IMR-90 (cell line): Measurements from ENCODE around the gene TMEM135. TPM values are rescaled to one million over a fixed set of nuclear protein-coding genes. Genes with fewer than 3 reads are reported as not detected.
A peak's percentile ranks its signal among the peaks of the same experiment; 100 is the strongest.

Experiments
- ATAC-seq: fragments of 200-7000 bp; cut with Tn5 transposase; 2 replicates; pipeline ENCODE4 v1.9.1; 2020; ENCODE audit warnings: low read depth, mild to moderate bottlenecking, moderate library complexity
- BruUV-seq: library from RNA; stranded (reverse); fragments of 400-500 nt; replicated peaks from 2 replicates; lab custom pipeline; 2021; lab: Mats Ljungman, UMichigan
- CTCF ChIA-PET: fragments of 300-600 bp; formaldehyde crosslinking; extraction: SDS; loops from one replicate; lab custom pipeline; 2021; ENCODE audit warnings: antibody characterized with exemption; lab: Yijun Ruan, JAX
- POLR2A ChIA-PET: fragments of 300-600 bp; sonication (Branson Sonifier 250); formaldehyde crosslinking; loops from one replicate; lab custom pipeline; 2022; ENCODE audit warnings: antibody characterized with exemption; ENCODE audit not compliant: unreplicated experiment; lab: Charles Lee
- DNase-seq: peaks from one replicate; pipeline ENCODE4 v3.0.0; 2013
- H2AFZ ChIP-seq: replicated peaks from 2 replicates; pipeline ENCODE3; 2013; ENCODE audit warnings: low read length, mild to moderate bottlenecking; ENCODE audit not compliant: poor library complexity
- H2AK5ac ChIP-seq: 2 replicates; pipeline ENCODE4 v1.6.1; 2013; ENCODE audit warnings: low read depth, low read length, inconsistent platforms
- H2AK9ac ChIP-seq: replicated peaks from 2 replicates; pipeline ENCODE3; 2013; ENCODE audit warnings: mild to moderate bottlenecking, low read depth, low read length, moderate library complexity; ENCODE audit not compliant: poor library complexity
- H2BK120ac ChIP-seq: 2 replicates; pipeline ENCODE4 v1.6.1; 2013; ENCODE audit warnings: low read depth, low read length, inconsistent platforms
- H2BK15ac ChIP-seq: 3 replicates; pipeline ENCODE4 v1.6.1; 2013; ENCODE audit warnings: low read depth, low read length, inconsistent platforms
- H2BK20ac ChIP-seq: 2 replicates; pipeline ENCODE4 v1.6.1; 2013; ENCODE audit warnings: low read depth, mild to moderate bottlenecking, inconsistent platforms, low read length, moderate library complexity
- H2BK5ac ChIP-seq: 2 replicates; pipeline ENCODE4 v1.6.1; 2013; ENCODE audit warnings: mild to moderate bottlenecking, low read depth, low read length, inconsistent platforms; ENCODE audit not compliant: poor library complexity, severe bottlenecking
- H3K14ac ChIP-seq: replicated peaks from 2 replicates; pipeline ENCODE4 v1.6.1; 2013; ENCODE audit warnings: low read depth, low read length, inconsistent platforms
- H3K18ac ChIP-seq: 2 replicates; pipeline ENCODE4 v1.6.1; 2013; ENCODE audit warnings: low read depth, low read length, control low read depth
- H3K23ac ChIP-seq: 2 replicates; pipeline ENCODE4 v1.6.1; 2013; ENCODE audit warnings: low read depth, low read length, inconsistent platforms
- H3K27ac ChIP-seq: 2 replicates; pipeline ENCODE4 v1.5.1; 2013; ENCODE audit warnings: mild to moderate bottlenecking, control low read depth, low read length; ENCODE audit not compliant: insufficient read depth
- H3K27me3 ChIP-seq: 2 replicates; pipeline ENCODE4 v1.6.1; 2013; ENCODE audit warnings: low read length; ENCODE audit not compliant: control insufficient read depth, insufficient read depth
- H3K36me3 ChIP-seq: 2 replicates; pipeline ENCODE4 v1.6.1; 2013; ENCODE audit warnings: low read length, mixed read lengths; ENCODE audit not compliant: control insufficient read depth, insufficient read depth
- H3K4ac ChIP-seq: 2 replicates; pipeline ENCODE4 v1.6.1; 2013; ENCODE audit warnings: low read depth, low read length, inconsistent platforms
- H3K4me1 ChIP-seq: 2 replicates; pipeline ENCODE4 v1.6.1; 2013; ENCODE audit warnings: low read length, mixed read lengths; ENCODE audit not compliant: control insufficient read depth, insufficient read depth
- H3K4me2 ChIP-seq: 2 replicates; pipeline ENCODE4 v1.6.1; 2013; ENCODE audit warnings: low read depth, mild to moderate bottlenecking, control low read depth, low read length, moderate library complexity
- H3K4me3 ChIP-seq: 2 replicates; pipeline ENCODE4 v1.5.1; 2013; ENCODE audit warnings: low read depth, mild to moderate bottlenecking, control low read depth, low read length, moderate library complexity; ENCODE audit not compliant: insufficient read depth
- H3K56ac ChIP-seq: 2 replicates; pipeline ENCODE4 v1.6.1; 2013; ENCODE audit warnings: low read length, inconsistent platforms; ENCODE audit not compliant: insufficient read depth; ENCODE audit errors: extremely low read depth
- H3K79me1 ChIP-seq, 2 experiments: 2 replicates each; pipeline ENCODE4 v1.6.1; 2013; ENCODE audit warnings: low read length in 2 of 2, inconsistent platforms in 1 of 2, low read depth in 1 of 2
- H3K9ac ChIP-seq: 2 replicates; pipeline ENCODE4 v1.6.1; 2013; ENCODE audit warnings: low read depth, low read length, control low read depth
- H3K9me1 ChIP-seq: 2 replicates; pipeline ENCODE4 v1.6.1; 2013; ENCODE audit warnings: low read length, inconsistent platforms; ENCODE audit not compliant: insufficient read depth
- H3K9me3 ChIP-seq: 2 replicates; pipeline ENCODE4 v1.6.1; 2013; ENCODE audit warnings: low read length; ENCODE audit not compliant: control insufficient read depth, insufficient read depth
- H4K20me1 ChIP-seq: 2 replicates; pipeline ENCODE4 v1.6.1; 2013; ENCODE audit warnings: low read length, inconsistent platforms; ENCODE audit not compliant: insufficient read depth
- H4K5ac ChIP-seq: 2 replicates; pipeline ENCODE4 v1.6.1; 2013; ENCODE audit warnings: mild to moderate bottlenecking, low read depth, low read length, control low read depth
- H4K8ac ChIP-seq, 2 experiments: 2 replicates each; pipeline ENCODE4 v1.6.1; 2013; ENCODE audit warnings: low read depth in 2 of 2, low read length in 2 of 2, control low read depth in 1 of 2, inconsistent platforms in 1 of 2
- H4K91ac ChIP-seq: 2 replicates; pipeline ENCODE4 v1.6.1; 2013; ENCODE audit warnings: low read depth, low read length, inconsistent platforms; ENCODE audit not compliant: insufficient read depth
- CEBPB ChIP-seq: IDR thresholded peaks from 2 replicates; pipeline ENCODE4 v1.6.1; 2012; ENCODE audit warnings: low read depth, low read length, improper control_type of control experiment
- CHD1 ChIP-seq: IDR thresholded peaks from 2 replicates; pipeline ENCODE4 v1.6.1; 2012; ENCODE audit warnings: low read depth, low read length, improper control_type of control experiment
- MAZ ChIP-seq: IDR thresholded peaks from 2 replicates; pipeline ENCODE4 v1.6.1; 2012; ENCODE audit warnings: low read depth, mild to moderate bottlenecking, low read length, improper control_type of control experiment, moderate library complexity, borderline replicate concordance
- NFE2L2 ChIP-seq: fragments of 150-350 bp; IDR thresholded peaks from 2 replicates; pipeline ENCODE4 v1.6.1; 2016; ENCODE audit warnings: low read depth, mild to moderate bottlenecking, low read length
- POLR2A ChIP-seq: IDR thresholded peaks from 2 replicates; pipeline ENCODE4 v1.6.1; 2012; ENCODE audit warnings: mild to moderate bottlenecking, low read depth, low read length
- RAD21 ChIP-seq: IDR thresholded peaks from 2 replicates; pipeline ENCODE4 v1.6.1; 2012; ENCODE audit warnings: low read length, improper control_type of control experiment
- RCOR1 ChIP-seq: IDR thresholded peaks from 2 replicates; pipeline ENCODE4 v1.6.1; 2012; ENCODE audit warnings: mild to moderate bottlenecking, low read length, improper control_type of control experiment; ENCODE audit not compliant: insufficient replicate concordance
- SMC3 ChIP-seq: fragments of 150-350 bp; IDR thresholded peaks from 2 replicates; pipeline ENCODE4 v1.6.1; 2016; ENCODE audit warnings: low read depth, mild to moderate bottlenecking, antibody characterized with exemption, low read length, moderate library complexity
- WGBS, 2 experiments: methylation state at CpG; one replicate each; pipeline versions ENCODE4 v1.1.5 to v1.1.7; 2013; ENCODE audit warnings: missing lambda C conversion rate in 2 of 2; ENCODE audit not compliant: insufficient read length in 1 of 2; ENCODE audit errors: extremely low coverage in 2 of 2; 5-methylcytosine and 5-hydroxymethylcytosine counted together
- dilution Hi-C: fragments of 300-500 bp; cut with HindIII; formaldehyde crosslinking; loops from one replicate; pipeline ENCODE4 v1.14.3; 2018; ENCODE audit warnings: low sequenced_read_pairs; ENCODE audit not compliant: unreplicated experiment
- in situ Hi-C: fragments of 300-500 bp; cut with MboI; formaldehyde crosslinking; loops from 3 replicates; pipeline ENCODE4 v1.14.3; 2019; ENCODE audit warnings: low sequenced_read_pairs, inconsistent platforms, mixed read lengths
- intact Hi-C: fragments of 100-400 bp; cut with micrococcal nuclease; formaldehyde crosslinking; loops from 2 replicates; pipeline ENCODE4 v1.10.0; 2022
- polyA plus RNA-seq, 3 experiments: library from polyadenylated mRNA; depleted of rRNA; stranded (reverse); fragments of >200 nt; gene quantifications; 2 replicates each; pipeline ENCODE4 v1.2.3, GENCODE V29; 2012; ENCODE audit warnings: low replicate concordance in 1 of 3
- total RNA-seq: library from RNA; depleted of rRNA; stranded (reverse); fragments of >200 nt; gene quantifications from 2 replicates; pipeline ENCODE4 v1.2.3, GENCODE V29; 2012
- TF ChIP-seq, protein P1 (sequence below): fragments of 150-350 bp; IDR thresholded peaks from 2 replicates; pipeline ENCODE4 v1.6.1; 2016; ENCODE audit warnings: low read depth, mild to moderate bottlenecking, low read length, moderate library complexity, borderline replicate concordance

TMEM135 gene
- total and polyA plus RNA-seq, 2 of the 4 experiments (the other 2 are of a cell fraction): 3.9 to 5.9 TPM

GRCh38 chr11:87114093-87114492 lies 76.4 kb downstream of the TMEM135 start:
- Histone ChIP-seq H3K56ac (no peak overlapping the region), H3K14ac (no peak overlapping the region), H3K9ac (no peak overlapping the region), H2AK5ac (no peak overlapping the region), H2BK20ac (no peak overlapping the region), H3K23ac (no peak overlapping the region), H2BK15ac (no peak overlapping the region), H3K36me3 (no peaks in the 10 kb centered on the region), H3K9me3 (no peaks in the 10 kb centered on the region), H4K8ac (no peak overlapping the region), H3K27ac (no peak overlapping the region), H4K91ac (no peak overlapping the region), H3K4me1 (no peaks in the 10 kb centered on the region), H2BK5ac (no peak overlapping the region), H3K9me1 (no peaks in the 10 kb centered on the region), H3K79me1 (no peaks in the 10 kb centered on the region), H3K4me3 (no peak overlapping the region), H4K20me1 (no peaks in the 10 kb centered on the region), H4K5ac (no peak overlapping the region), H3K4ac (no peak overlapping the region), H2AFZ (no peak overlapping the region), H3K4me2 (no peak overlapping the region), H2AK9ac (no peak overlapping the region), H3K18ac (no peak overlapping the region), H3K27me3 (no peaks in the 10 kb centered on the region), H2BK120ac (no peak overlapping the region)
- intact Hi-C loops: no loop called here
- POLR2A ChIA-PET: no interaction called here
- DNase-seq (peak; percentile 12), ATAC-seq (no peak)
- CTCF ChIA-PET: interaction anchor here (1.8 kb wide), 1 partner anchor 16 kb away, joined by 7 read pairs; no protein-coding TSS in a partner anchor
- no CpG with 5 or more reads among the region's 1 CpG for WGBS, 2 experiments
- in situ Hi-C loops: no loop called here
- dilution Hi-C loops: no loop called here
- TF ChIP-seq, protein P1, sequence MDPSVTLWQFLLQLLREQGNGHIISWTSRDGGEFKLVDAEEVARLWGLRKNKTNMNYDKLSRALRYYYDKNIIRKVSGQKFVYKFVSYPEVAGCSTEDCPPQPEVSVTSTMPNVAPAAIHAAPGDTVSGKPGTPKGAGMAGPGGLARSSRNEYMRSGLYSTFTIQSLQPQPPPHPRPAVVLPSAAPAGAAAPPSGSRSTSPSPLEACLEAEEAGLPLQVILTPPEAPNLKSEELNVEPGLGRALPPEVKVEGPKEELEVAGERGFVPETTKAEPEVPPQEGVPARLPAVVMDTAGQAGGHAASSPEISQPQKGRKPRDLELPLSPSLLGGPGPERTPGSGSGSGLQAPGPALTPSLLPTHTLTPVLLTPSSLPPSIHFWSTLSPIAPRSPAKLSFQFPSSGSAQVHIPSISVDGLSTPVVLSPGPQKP: no peak
- no peak for TF ChIP-seq CEBPB
- no peak for TF ChIP-seq CHD1
- TF ChIP-seq NFE2L2: no peak
- TF ChIP-seq SMC3: no peak
- TF ChIP-seq POLR2A: no peak
- TF ChIP-seq RAD21: no peak
- TF ChIP-seq RCOR1: no peak
- TF ChIP-seq MAZ: no peak
- BruUV-seq: no TSS peak
